LNCaP clone FGC (cell line): Measurements from ENCODE around the gene RECQL.

Experiments used
- DNase-seq: peaks from one replicate; pipeline ENCODE4 v3.0.0-alpha.2; 2011; ENCODE audit warnings: low read depth
- H3K4me3 ChIP-seq: 2 replicates; pipeline ENCODE4 v1.5.1; 2011; ENCODE audit warnings: mild to moderate bottlenecking, low read depth, low read length, control low read depth
- TF ChIP-seq, protein P1 (sequence below): IDR thresholded peaks from 2 replicates; pipeline ENCODE4 v1.5.1; 2012; ENCODE audit warnings: mild to moderate bottlenecking; ENCODE audit not compliant: control insufficient read depth, insufficient read depth; ENCODE audit errors: extremely low read depth

Gene RECQL

DNA sequence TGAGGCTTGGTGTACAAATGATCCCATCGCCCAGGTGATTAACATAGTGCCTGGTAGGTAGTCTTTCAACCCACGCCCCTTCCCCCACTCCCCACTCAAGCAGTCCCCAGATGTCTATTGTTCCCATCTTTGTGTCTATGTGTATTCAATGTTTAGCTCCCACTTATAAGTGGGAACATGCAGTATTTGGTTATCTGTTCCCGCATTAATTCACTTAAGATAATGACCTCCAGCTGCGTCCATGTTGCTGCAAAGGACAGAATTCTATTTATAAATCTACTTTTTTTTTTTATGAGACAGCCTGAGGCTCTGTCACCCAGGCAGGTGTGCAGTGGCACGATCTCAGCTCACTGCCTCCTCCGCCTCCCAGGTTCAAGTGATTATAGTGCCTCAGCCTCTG, 40.3 kb upstream of the RECQL start:
- no peak overlapping the region for H3K4me3 ChIP-seq
- DNase-seq, result no peak
- TF ChIP-seq, protein P1, sequence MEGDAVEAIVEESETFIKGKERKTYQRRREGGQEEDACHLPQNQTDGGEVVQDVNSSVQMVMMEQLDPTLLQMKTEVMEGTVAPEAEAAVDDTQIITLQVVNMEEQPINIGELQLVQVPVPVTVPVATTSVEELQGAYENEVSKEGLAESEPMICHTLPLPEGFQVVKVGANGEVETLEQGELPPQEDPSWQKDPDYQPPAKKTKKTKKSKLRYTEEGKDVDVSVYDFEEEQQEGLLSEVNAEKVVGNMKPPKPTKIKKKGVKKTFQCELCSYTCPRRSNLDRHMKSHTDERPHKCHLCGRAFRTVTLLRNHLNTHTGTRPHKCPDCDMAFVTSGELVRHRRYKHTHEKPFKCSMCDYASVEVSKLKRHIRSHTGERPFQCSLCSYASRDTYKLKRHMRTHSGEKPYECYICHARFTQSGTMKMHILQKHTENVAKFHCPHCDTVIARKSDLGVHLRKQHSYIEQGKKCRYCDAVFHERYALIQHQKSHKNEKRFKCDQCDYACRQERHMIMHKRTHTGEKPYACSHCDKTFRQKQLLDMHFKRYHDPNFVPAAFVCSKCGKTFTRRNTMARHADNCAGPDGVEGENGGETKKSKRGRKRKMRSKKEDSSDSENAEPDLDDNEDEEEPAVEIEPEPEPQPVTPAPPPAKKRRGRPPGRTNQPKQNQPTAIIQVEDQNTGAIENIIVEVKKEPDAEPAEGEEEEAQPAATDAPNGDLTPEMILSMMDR, result no peak

DNA sequence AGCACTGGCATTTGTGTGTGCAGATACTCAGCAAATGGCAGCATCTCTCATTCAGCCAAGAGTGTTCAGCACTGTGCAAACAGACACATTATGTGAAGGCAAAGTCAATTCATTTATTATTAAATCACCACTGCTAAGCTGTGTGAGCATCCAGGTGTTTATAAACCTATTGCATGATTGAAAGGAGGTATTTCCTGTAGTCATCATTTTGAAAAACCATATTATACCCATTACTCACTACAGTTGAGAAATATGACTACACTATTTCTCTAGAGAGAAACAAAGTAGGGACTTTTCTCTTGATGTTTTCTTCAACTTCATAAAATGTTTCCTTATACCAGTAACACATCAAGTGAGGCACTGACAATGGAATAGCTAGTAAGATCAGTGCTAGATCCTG, 38.4 kb upstream of the RECQL start:
- DNase-seq, result no peak
- TF ChIP-seq, protein P1, result no peak
- H3K4me3 ChIP-seq, result no peak overlapping the region

- no peak overlapping the region for H3K4me3 ChIP-seq
- TF ChIP-seq, protein P1, result no peak
- no peak for DNase-seq
These were observed 36.7 kb upstream of the RECQL start for GRCh38 chr12:21538061-21538653.

DNA sequence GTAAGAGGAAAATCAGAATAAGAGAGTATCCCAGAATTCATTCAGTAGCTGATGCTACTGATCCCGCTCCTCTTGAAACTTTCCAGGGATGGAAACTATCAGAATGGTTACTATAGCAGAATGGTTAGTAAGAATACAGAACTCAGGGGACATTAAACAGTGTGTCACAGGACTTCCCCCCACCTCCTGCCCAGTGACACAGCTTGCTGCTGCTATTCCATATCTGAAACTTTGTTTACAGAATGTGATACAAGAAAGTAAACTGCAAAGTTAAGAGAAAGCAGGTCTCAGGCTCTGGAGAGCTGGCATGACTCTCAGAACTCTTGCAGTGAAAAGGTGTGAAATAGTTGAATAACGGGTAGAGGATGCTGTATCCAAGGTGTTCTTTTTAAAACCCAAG, 28.0 kb upstream of the RECQL start:
- no peak for DNase-seq
- H3K4me3 ChIP-seq, result no peak overlapping the region
- TF ChIP-seq, protein P1, result no peak

GRCh38 chr12:21528953-21529352, 27.5 kb upstream of the RECQL start:
- DNase-seq, result no peak
- no peak overlapping the region for H3K4me3 ChIP-seq
- TF ChIP-seq, protein P1, result no peak

DNA sequence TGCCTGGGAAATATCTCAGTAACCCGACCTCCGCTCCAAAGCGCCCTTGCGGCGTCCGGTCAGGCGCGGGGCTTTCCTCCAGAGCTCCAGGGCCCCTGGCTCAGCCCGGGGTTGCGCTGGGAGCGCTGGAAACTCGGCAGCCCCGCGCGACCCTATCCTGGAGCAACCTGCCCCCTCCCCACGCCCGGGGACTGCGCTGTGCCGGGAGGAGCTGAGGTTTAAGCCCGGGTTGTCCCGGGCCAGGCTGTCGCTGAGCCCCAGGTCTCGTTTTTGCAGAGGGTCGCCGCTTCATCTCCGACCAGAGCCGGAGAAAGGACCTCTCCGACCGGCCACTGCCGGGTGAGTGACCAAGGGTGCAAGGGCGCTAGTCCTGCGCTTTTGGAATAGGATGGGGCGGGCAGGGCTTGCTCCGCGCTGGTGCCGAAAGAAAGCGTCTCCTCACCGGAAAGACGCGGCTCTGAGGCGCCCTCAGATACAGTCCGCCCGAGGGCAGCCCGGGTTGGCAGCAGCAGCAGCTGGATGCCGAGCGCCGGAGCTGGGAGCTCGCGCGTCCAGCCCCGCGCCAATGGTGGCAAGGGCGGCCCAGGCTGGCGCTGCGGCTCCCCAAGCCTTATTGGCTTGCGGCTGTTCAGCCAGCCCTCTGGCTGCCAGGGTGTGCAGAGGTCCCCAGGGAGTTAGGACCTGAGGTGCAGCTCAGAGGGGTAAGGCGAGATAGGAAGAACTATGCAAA, 26.2 kb upstream of the RECQL start:
- peak overlapping the region; percentile 44 for H3K4me3 ChIP-seq
- TF ChIP-seq, protein P1, result no peak
- peak; percentile 4 for DNase-seq
